Transverse colon (tissue), 4 donors: Measurements from ENCODE around the gene RCBTB1. TPM values are rescaled to one million over a fixed set of nuclear protein-coding genes. Genes with fewer than 3 reads are reported as not detected.

ENCODE experiments used
- DNase-seq: peaks from one replicate; pipeline ENCODE4 v3.0.0-alpha.2; 2019
- H3K27ac ChIP-seq, 4 donors: fragments of 200-600 bp; sonication (generic); 2 replicates each; pipeline ENCODE4 v1.5.1; 2016 to 2018; ENCODE audit warnings: inconsistent platforms in 4 of 4
- H3K27me3 ChIP-seq: fragments of 200-600 bp; sonication (generic); 2 replicates; pipeline ENCODE4 v1.5.1; 2017; ENCODE audit warnings: inconsistent platforms
- H3K36me3 ChIP-seq, 4 donors: fragments of 200-600 bp; sonication (generic); 2 replicates each; pipeline ENCODE4 v1.5.1; 2017 to 2019; ENCODE audit warnings: inconsistent platforms in 4 of 4
- H3K4me1 ChIP-seq, 4 donors: fragments of 200-600 bp; sonication (generic); 2 replicates each; pipeline ENCODE4 v1.5.1; 2017 to 2020; ENCODE audit warnings: inconsistent platforms in 4 of 4
- H3K4me3 ChIP-seq, 4 donors: fragments of 200-600 bp; sonication (generic); 1 replicate in 1 of 4; 2 replicates in 3 of 4; pipeline versions ENCODE4 v1.5.1 to v1.6.1; 2017 to 2019; ENCODE audit warnings: inconsistent platforms in 4 of 4
- H3K9me3 ChIP-seq, 2 donors: fragments of 200-600 bp; sonication (generic); 2 replicates each; pipeline ENCODE4 v1.5.1; 2017 to 2019; ENCODE audit warnings: inconsistent platforms in 2 of 2
- CTCF ChIP-seq, 5 experiments: fragments of 200-600 bp in 3 of 5; fragments of 450-650 bp in 2 of 5; sonication (generic) in 3 of 5; IDR thresholded peaks; 1 replicate in 2 of 5; 2 replicates in 3 of 5; pipeline ENCODE4 v1.5.1; 2016 to 2017; ENCODE audit warnings: antibody characterized with exemption in 5 of 5, inconsistent platforms in 3 of 5, mild to moderate bottlenecking in 2 of 5, moderate library complexity in 1 of 5
- EP300 ChIP-seq: sonication (generic); formaldehyde crosslinking; IDR thresholded peaks from one replicate; pipeline ENCODE4 v1.6.1; 2017; ENCODE audit warnings: antibody characterized with exemption, low read depth
- POLR2A ChIP-seq: fragments of 450-650 bp; IDR thresholded peaks from one replicate; pipeline ENCODE4 v1.6.1; 2016; ENCODE audit warnings: antibody characterized with exemption, mild to moderate bottlenecking, moderate library complexity
- POLR2AphosphoS5 ChIP-seq, 3 donors: sonication (generic); formaldehyde crosslinking; IDR thresholded peaks; one replicate each; pipeline ENCODE4 v1.6.1; 2016; ENCODE audit warnings: antibody characterized with exemption in 3 of 3
- WGBS, 2 donors: methylation state at CpG; one replicate each; pipeline ENCODE4 v1.1.5; 2018; ENCODE audit warnings: low coverage in 1 of 2; 5-methylcytosine and 5-hydroxymethylcytosine counted together
- in situ Hi-C, 4 donors: fragments of 200-750 bp; cut with MboI; loops; one replicate each; pipeline versions ENCODE4 v1.15.0 to v1.15.1; 2017; ENCODE audit warnings: low sequenced_read_pairs in 3 of 4, low pct_ligation_motif_present in 1 of 4, low pct_unique_long_range_greater_than_20kb in 1 of 4
- intact Hi-C: fragments of 100-400 bp; cut with DNase I; formaldehyde crosslinking; loops from one replicate; pipeline ENCODE4 v1.15.1; 2023; ENCODE audit warnings: low total_unique reads
- total RNA-seq, 4 donors: library from RNA; depleted of rRNA; stranded (reverse); fragments of >200 nt; gene quantifications; one replicate each; pipeline ENCODE4 v1.1.0, GENCODE V29; 2016

RCBTB1 gene
- total RNA-seq, 4 donors from 2014 or later, result 4.9 to 10.4 (median 7.7) TPM

GRCh38 chr13:49587311-49587847, 2.0 kb upstream of the RCBTB1 start:
- no peak overlapping the region for H3K27ac ChIP-seq
- 51% methylated on average over 2 of the region's 2 CpGs; no CpG with 5 or more reads in 1 of the 2 donors for WGBS, 2 donors
- TF ChIP-seq CTCF (IDR thresholded peaks at IDR 0.05), result no peak
- TF ChIP-seq POLR2A, result no peak
- no peak for TF ChIP-seq POLR2AphosphoS5 (IDR thresholded peaks at IDR 0.05)
- TF ChIP-seq EP300, result no peak

GRCh38 chr13:49586717-49587116, 1.4 kb upstream of the RCBTB1 start:
- intact Hi-C loops, result loop anchor here (5.0 kb wide), 1 partner anchor 416 kb away; no protein-coding TSS in a partner anchor

More at GRCh38 chr13:49587311-49587847, 2.0 kb upstream of the RCBTB1 start:
- no peak for DNase-seq
- no peak overlapping the region for H3K4me3 ChIP-seq
- H3K27me3 ChIP-seq, result no peaks in the 10 kb centered on the region
- intact Hi-C loops (loop anchor here (5.0 kb wide), 1 partner anchor 415 kb away; no protein-coding TSS in a partner anchor), in situ Hi-C loops (loop anchor here in 1 of 4 donors (10.0 kb wide), 1 partner anchor 143 kb away; the partner anchor contains the start of genes CAB39L and SETDB2)
- H3K36me3 ChIP-seq, result no peaks in the 10 kb centered on the region
- no peaks in the 10 kb centered on the region for H3K9me3 ChIP-seq
- H3K4me1 ChIP-seq, result peaks cover 0 to 20% (median 14%) of the 10 kb centered on the region in 4 donors

GRCh38 chr13:49584771-49585182, 581 bp downstream of the RCBTB1 start:
- peak overlapping the region; percentile 21 to 91 (median 85) for H3K4me3 ChIP-seq
- 1% methylated on average over 16 of the region's 16 CpGs for WGBS, 2 donors
- intact Hi-C loops, result loop anchor here (5.0 kb wide), 1 partner anchor 418 kb away; no protein-coding TSS in a partner anchor
- no peaks in the 10 kb centered on the region for H3K27me3 ChIP-seq
- H3K4me1 ChIP-seq, result peaks cover 0 to 20% (median 14%) of the 10 kb centered on the region in 4 donors
- in situ Hi-C loops, result loop anchor here in 1 of 4 donors (10.0 kb wide), 1 partner anchor 140 kb away; the partner anchor contains the start of genes CAB39L and SETDB2
- peak overlapping the region; percentile 81 to 90 (median 86) for H3K27ac ChIP-seq
- H3K9me3 ChIP-seq, result no peaks in the 10 kb centered on the region
- TF ChIP-seq POLR2A (no peak), EP300 (no peak), CTCF (IDR thresholded peaks at IDR 0.05) (no peak), POLR2AphosphoS5 (IDR thresholded peaks at IDR 0.05) (no peak)
- no peaks in the 10 kb centered on the region for H3K36me3 ChIP-seq
- no peak for DNase-seq

More at GRCh38 chr13:49586717-49587116, 1.4 kb upstream of the RCBTB1 start:
- peak overlapping the region in 1 of 4 donors; percentile 81 for H3K27ac ChIP-seq
- H3K4me1 ChIP-seq, result peaks cover 0 to 20% (median 14%) of the 10 kb centered on the region in 4 donors
- H3K36me3 ChIP-seq, result no peaks in the 10 kb centered on the region
- in situ Hi-C loops, result loop anchor here in 1 of 4 donors (10.0 kb wide), 1 partner anchor 142 kb away; the partner anchor contains the start of genes CAB39L and SETDB2
- TF ChIP-seq POLR2A, result no peak
- TF ChIP-seq EP300, result no peak
- TF ChIP-seq CTCF (IDR thresholded peaks at IDR 0.05), result no peak
- no peak for TF ChIP-seq POLR2AphosphoS5 (IDR thresholded peaks at IDR 0.05)
- H3K9me3 ChIP-seq, result no peaks in the 10 kb centered on the region
- 89 to 94% methylated on average over 3 of the region's 3 CpGs for WGBS, 2 donors
- DNase-seq, result no peak
- H3K4me3 ChIP-seq, result no peak overlapping the region
- H3K27me3 ChIP-seq, result no peaks in the 10 kb centered on the region

- no peak for DNase-seq
- Histone ChIP-seq H3K9me3 (no peaks in the 10 kb centered on the region), H3K4me1 (peaks cover 0 to 18% (median 13%) of the 10 kb centered on the region in 4 donors), H3K36me3 (no peaks in the 10 kb centered on the region), H3K4me3 (no peak overlapping the region), H3K27me3 (no peaks in the 10 kb centered on the region), H3K27ac (no peak overlapping the region)
- TF ChIP-seq POLR2A (no peak), CTCF (IDR thresholded peaks at IDR 0.05) (no peak), POLR2AphosphoS5 (IDR thresholded peaks at IDR 0.05) (no peak)
- intact Hi-C loops (no loop called here), in situ Hi-C loops (loop anchor here in 1 of 4 donors (10.0 kb wide), 1 partner anchor 136 kb away; the partner anchor contains the start of genes CAB39L and SETDB2)
- 80 to 87% methylated on average over 2 to 5 of the region's 5 CpGs for WGBS, 2 donors
These were observed 4.2 kb downstream of the RCBTB1 start for GRCh38 chr13:49580980-49581680.
